Bronchial epithelial cell (primary cell): ENCODE results near the gene GLI3. TPM values are rescaled to one million over a fixed set of nuclear protein-coding genes. Genes with fewer than 3 reads are reported as not detected.

Experiments used
- DNase-seq: peaks from one replicate; pipeline ENCODE4 v3.0.0-alpha.2; 2010; ENCODE audit warnings: low read depth
- FAIRE-seq: peaks from 2 replicates; lab custom pipeline; 2011; peaks lifted over from hg19 to GRCh38; lab: Jason Lieb, UNC
- H3K27me3 ChIP-seq: 2 replicates; pipeline ENCODE4 v1.5.1; 2011; ENCODE audit warnings: low read length; ENCODE audit not compliant: control insufficient read depth, insufficient read depth
- H3K36me3 ChIP-seq: 2 replicates; pipeline ENCODE4 v1.5.1; 2011; ENCODE audit warnings: low read length; ENCODE audit not compliant: control insufficient read depth, insufficient read depth
- H3K4me3 ChIP-seq: 2 replicates; pipeline ENCODE4 v1.5.1; 2011; ENCODE audit warnings: mild to moderate bottlenecking, low read depth, low read length, control low read depth
- CTCF ChIP-seq: IDR thresholded peaks from 2 replicates; pipeline ENCODE4 v1.5.1; 2011; ENCODE audit warnings: mild to moderate bottlenecking, moderate library complexity, low read length, control low read depth, inconsistent platforms; ENCODE audit not compliant: insufficient read depth, severe bottlenecking
- total RNA-seq: library from RNA; depleted of rRNA; stranded (reverse); fragments of >200 nt; gene quantifications from 2 replicates; pipeline ENCODE4 v1.2.1, GENCODE V29; 2014

Gene GLI3
- total RNA-seq, 1 donor from 2014 or later, result 1.3 TPM

GRCh38 chr7:42231043-42231787 is 5.8 kb downstream of the GLI3 start:
- H3K36me3 ChIP-seq, result no peaks in the 10 kb centered on the region
- FAIRE-seq (no peak), DNase-seq (no peak)
- H3K4me3 ChIP-seq, result no peak overlapping the region
- no peaks in the 10 kb centered on the region for H3K27me3 ChIP-seq
- TF ChIP-seq CTCF, result no peak

GRCh38 chr7:42227936-42228591 is 8.9 kb downstream of the GLI3 start:
- no peak for FAIRE-seq
- peak overlapping the region; percentile 41 for H3K4me3 ChIP-seq
- DNase-seq, result peak; percentile 52
- H3K27me3 ChIP-seq, result no peaks in the 10 kb centered on the region
- no peak for TF ChIP-seq CTCF
- H3K36me3 ChIP-seq, result no peaks in the 10 kb centered on the region

- no peaks in the 10 kb centered on the region for H3K27me3 ChIP-seq
- DNase-seq (peak; percentile 62), FAIRE-seq (no peak)
- H3K36me3 ChIP-seq, result no peaks in the 10 kb centered on the region
- H3K4me3 ChIP-seq, result peak overlapping the region; percentile 41
- TF ChIP-seq CTCF, result no peak
Observed at GRCh38 chr7:42227541-42227935, 9.5 kb downstream of the GLI3 start.

GRCh38 chr7:42227021-42227420 is 10.0 kb downstream of the GLI3 start:
- no peaks in the 10 kb centered on the region for H3K27me3 ChIP-seq
- DNase-seq (no peak), FAIRE-seq (no peak)
- H3K4me3 ChIP-seq, result no peak overlapping the region
- TF ChIP-seq CTCF, result no peak
- no peaks in the 10 kb centered on the region for H3K36me3 ChIP-seq

- no peak for TF ChIP-seq CTCF
- no peak for FAIRE-seq
- Histone ChIP-seq H3K27me3 (no peaks in the 10 kb centered on the region), H3K36me3 (no peaks in the 10 kb centered on the region), H3K4me3 (no peak overlapping the region)
- DNase-seq, result no peak
Observed at GRCh38 chr7:42226354-42226941, 10.6 kb downstream of the GLI3 start.
